CD4-positive, alpha-beta memory T cell (primary cell): ENCODE measurements around the gene RTN3. TPM values are rescaled to one million over a fixed set of nuclear protein-coding genes. Genes with fewer than 3 reads are reported as not detected.
A peak's percentile ranks its signal among the peaks of the same experiment; 100 is the strongest.

Experiments
- CTCF ChIA-PET: fragments of 350-600 bp; sonication (Branson Sonifier 250); formaldehyde crosslinking; loops from one replicate; lab custom pipeline; 2021; ENCODE audit warnings: inconsistent platforms; ENCODE audit not compliant: partially characterized antibody; lab: Charles Lee
- POLR2A ChIA-PET: fragments of 350-600 bp; sonication (Branson Sonifier 250); formaldehyde crosslinking; loops from one replicate; lab custom pipeline; 2021; ENCODE audit not compliant: partially characterized antibody; lab: Charles Lee
- DNase-seq, 5 donors: peaks; one replicate each; pipeline versions ENCODE4 v3.0.0 to v3.0.0-alpha.2; 2020 to 2022; ENCODE audit warnings: mixed read lengths in 1 of 5
- H3K27ac ChIP-seq: one replicate; pipeline ENCODE4 v1.7.0; 2013; ENCODE audit warnings: low read depth, low read length
- H3K27me3 ChIP-seq: 2 replicates; pipeline ENCODE4 v1.7.0; 2013; ENCODE audit warnings: mild to moderate bottlenecking, low read length, moderate library complexity; ENCODE audit not compliant: insufficient read depth
- H3K36me3 ChIP-seq: 2 replicates; pipeline ENCODE4 v1.7.0; 2013; ENCODE audit warnings: mild to moderate bottlenecking, low read length, moderate library complexity; ENCODE audit not compliant: insufficient read depth
- H3K4me1 ChIP-seq: 2 replicates; pipeline ENCODE4 v1.7.0; 2013; ENCODE audit warnings: mild to moderate bottlenecking, low read length, moderate library complexity; ENCODE audit not compliant: insufficient read depth
- H3K4me3 ChIP-seq, 2 donors: one replicate each; pipeline ENCODE4 v1.7.0; 2013; ENCODE audit warnings: low read length in 2 of 2, mild to moderate bottlenecking in 1 of 2
- H3K9me3 ChIP-seq, 2 donors: one replicate each; pipeline ENCODE4 v1.7.0; 2013; ENCODE audit warnings: low read length in 2 of 2, control low read depth in 1 of 2; ENCODE audit not compliant: control insufficient read depth in 1 of 2
- H3K27ac Mint-ChIP-seq, 7 donors: one replicate each; pipeline ENCODE4 v1.8.0; 2020 to 2021; ENCODE audit warnings: mixed read lengths in 7 of 7, mild to moderate bottlenecking in 6 of 7, inconsistent platforms in 3 of 7, moderate library complexity in 3 of 7
- H3K27me3 Mint-ChIP-seq, 2 donors: one replicate each; pipeline ENCODE4 v1.8.0; 2020 to 2021; ENCODE audit warnings: mixed read lengths in 2 of 2
- H3K36me3 Mint-ChIP-seq, 2 donors: one replicate each; pipeline ENCODE4 v1.8.0; 2020 to 2021; ENCODE audit warnings: mixed read lengths in 2 of 2, inconsistent platforms in 1 of 2, mild to moderate bottlenecking in 1 of 2
- H3K4me1 Mint-ChIP-seq, 4 donors: one replicate each; pipeline ENCODE4 v1.8.0; 2020 to 2021; ENCODE audit warnings: mixed read lengths in 4 of 4, mild to moderate bottlenecking in 1 of 4
- H3K4me3 Mint-ChIP-seq, 8 donors: one replicate each; pipeline ENCODE4 v1.8.0; 2020 to 2021; ENCODE audit warnings: mixed read lengths in 8 of 8, mild to moderate bottlenecking in 7 of 8, moderate library complexity in 6 of 8, inconsistent platforms in 3 of 8
- H3K9me3 Mint-ChIP-seq, 8 donors: one replicate each; pipeline ENCODE4 v1.8.0; 2020 to 2021; ENCODE audit warnings: mixed read lengths in 8 of 8, mild to moderate bottlenecking in 5 of 8, inconsistent platforms in 3 of 8, moderate library complexity in 1 of 8
- intact Hi-C: fragments of 100-400 bp; cut with micrococcal nuclease; formaldehyde crosslinking; loops from one replicate; pipeline ENCODE4 v1.15.1; 2023
- polyA plus RNA-seq, 2 donors: library from polyadenylated mRNA; unstranded; fragments of 300-500 nt; fragmentation: Illumina TruSeq; gene quantifications; one replicate each; pipeline ENCODE4 v1.2.3, GENCODE V29; 2021
- total RNA-seq, 2 experiments: library from RNA; stranded (reverse); gene quantifications; one replicate each; pipeline ENCODE4 v1.2.3, GENCODE V29; 2021

The RTN3 gene
- total and polyA plus RNA-seq, 4 experiments from 2014 or later = 41.7 to 72.9 (median 42.8) TPM

- Histone ChIP-seq H3K27me3 (no peaks in the 10 kb centered on the region), H3K27ac (peak overlapping the region; percentile 79), H3K9me3 (no peaks in the 10 kb centered on the region), H3K4me1 (peaks cover 43% of the 10 kb centered on the region), H3K36me3 (no peaks in the 10 kb centered on the region), H3K4me3 (peak overlapping the region; percentile 55 to 91)
- H3K36me3 Mint-ChIP-seq = peaks cover 0 to 11% of the 10 kb centered on the region in 2 donors
- ChIA-PET CTCF (interaction anchor here (0.5 to 4.8 kb wide), 9 partner anchors 10 to 178 kb away, joined by 3 to 52 read pairs (median 5); partner anchors contain the start of genes RTN3 and ZFTA), POLR2A (interaction anchor here (0.7 to 4.2 kb wide), 6 partner anchors 10 to 191 kb away, joined by 3 to 44 read pairs (median 4); partner anchors contain the start of genes MARK2, RTN3 and ZFTA)
- DNase-seq = peak in 4 of 5 donors; percentile 11 to 24 (median 18)
- H3K4me1 Mint-ChIP-seq = peaks cover 21 to 46% (median 30%) of the 10 kb centered on the region in 4 donors
- H3K9me3 Mint-ChIP-seq = no peaks in the 10 kb centered on the region
- peak overlapping the region; percentile 77 to 93 (median 87) for H3K27ac Mint-ChIP-seq
- H3K4me3 Mint-ChIP-seq = peak overlapping the region; percentile 83 to 91 (median 86)
- no peaks in the 10 kb centered on the region for H3K27me3 Mint-ChIP-seq
- intact Hi-C loops = loop anchor here (1.0 kb wide), 3 partner anchors 11 to 68 kb away; partner anchors contain the start of genes PLAAT3 and RTN3
Observed at GRCh38 chr11:63670433-63671321, 10.6 kb upstream of the RTN3 start.

GRCh38 chr11:63671322-63672155 is 9.8 kb upstream of the RTN3 start, which contains the start of gene ATL3:
ATL3 (minus strand) TSS chr11:63671376; CDS start chr11:63671335, 41 bp downstream.
- peaks cover 20 to 41% (median 26%) of the 10 kb centered on the region in 4 donors for H3K4me1 Mint-ChIP-seq
- no peaks in the 10 kb centered on the region for H3K9me3 ChIP-seq
- no peaks in the 10 kb centered on the region for H3K27me3 ChIP-seq
- DNase-seq = peak; percentile 91 to 94 (median 92)
- ChIA-PET CTCF (interaction anchor here (1.3 to 4.8 kb wide), 7 partner anchors 10 to 96 kb away, joined by 5 to 52 read pairs (median 7); partner anchors contain the start of genes RTN3 and ZFTA), POLR2A (interaction anchor here (0.7 to 4.2 kb wide), 6 partner anchors 10 to 167 kb away, joined by 3 to 44 read pairs (median 4); partner anchors contain the start of genes MARK2, RTN3 and ZFTA)
- H3K36me3 ChIP-seq = no peaks in the 10 kb centered on the region
- H3K9me3 Mint-ChIP-seq = no peaks in the 10 kb centered on the region
- H3K4me1 ChIP-seq = peaks cover 43% of the 10 kb centered on the region
- intact Hi-C loops = loop anchor here (1.0 kb wide), 3 partner anchors 10 to 67 kb away; partner anchors contain the start of genes PLAAT3 and RTN3
- H3K27ac Mint-ChIP-seq = peak within 1 kb of the TSS; percentile 77 to 93 (median 87)
- no peaks in the 10 kb centered on the region for H3K27me3 Mint-ChIP-seq
- peak within 1 kb of the TSS; percentile 55 to 91 for H3K4me3 ChIP-seq
- peaks cover 0 to 11% of the 10 kb centered on the region in 2 donors for H3K36me3 Mint-ChIP-seq
- H3K27ac ChIP-seq = peak within 1 kb of the TSS; percentile 79
- peak within 1 kb of the TSS; percentile 83 to 91 (median 86) for H3K4me3 Mint-ChIP-seq

- POLR2A ChIA-PET = interaction anchor here (0.7 to 4.2 kb wide), 4 partner anchors 9 to 167 kb away, joined by 3 to 44 read pairs (median 8); partner anchors contain the start of genes MARK2 and RTN3
- no peaks in the 10 kb centered on the region for H3K27me3 ChIP-seq
- intact Hi-C loops = no loop called here
- CTCF ChIA-PET = interaction anchor here (1.6 to 4.8 kb wide), 3 partner anchors 10 to 67 kb away, joined by 5 to 52 read pairs (median 24); partner anchors contain the start of gene RTN3
- H3K27ac ChIP-seq = peak overlapping the region; percentile 79
- H3K36me3 ChIP-seq = no peaks in the 10 kb centered on the region
- Mint-ChIP-seq H3K36me3 (peaks cover 0 to 11% of the 10 kb centered on the region in 2 donors), H3K9me3 (no peaks in the 10 kb centered on the region), H3K4me3 (peak overlapping the region in 7 of 8 donors; percentile 25 to 91 (median 81)), H3K27me3 (no peaks in the 10 kb centered on the region), H3K4me1 (peaks cover 18 to 37% (median 25%) of the 10 kb centered on the region in 4 donors), H3K27ac (peak overlapping the region in 5 of 7 donors; percentile 77 to 92 (median 87))
- H3K9me3 ChIP-seq = no peaks in the 10 kb centered on the region
- no peak for DNase-seq
- peaks cover 41% of the 10 kb centered on the region for H3K4me1 ChIP-seq
- peak overlapping the region in 1 of 2 donors; percentile 91 for H3K4me3 ChIP-seq
Observed at GRCh38 chr11:63672156-63672463, 9.2 kb upstream of the RTN3 start.

GRCh38 chr11:63672936-63673539 is 8.3 kb upstream of the RTN3 start:
- POLR2A ChIA-PET = interaction anchor here (0.7 to 0.8 kb wide), 2 partner anchors 8 to 137 kb away, joined by 3 read pairs; partner anchors contain the start of genes PLAAT4 and RTN3

GRCh38 chr11:63673579-63673978 is 7.7 kb upstream of the RTN3 start:
- Mint-ChIP-seq H3K27me3 (no peaks in the 10 kb centered on the region), H3K4me3 (no peak overlapping the region), H3K27ac (peak overlapping the region in 1 of 7 donors; percentile 60), H3K36me3 (peaks cover 0 to 4% of the 10 kb centered on the region in 2 donors), H3K4me1 (peaks cover 9 to 24% (median 16%) of the 10 kb centered on the region in 4 donors), H3K9me3 (no peaks in the 10 kb centered on the region)
- Histone ChIP-seq H3K4me1 (peaks cover 26% of the 10 kb centered on the region), H3K9me3 (no peaks in the 10 kb centered on the region), H3K27ac (no peak overlapping the region), H3K4me3 (no peak overlapping the region), H3K27me3 (no peaks in the 10 kb centered on the region), H3K36me3 (no peaks in the 10 kb centered on the region)
- DNase-seq = no peak
- intact Hi-C loops = no loop called here
- ChIA-PET CTCF (interaction anchor here (0.8 to 1.3 kb wide), 2 partner anchors 9 to 94 kb away, joined by 3 read pairs; no protein-coding TSS in a partner anchor), POLR2A (interaction anchor here (0.7 to 0.8 kb wide), 3 partner anchors 8 to 137 kb away, joined by 3 read pairs; partner anchors contain the start of genes PLAAT4 and RTN3)

More at GRCh38 chr11:63672936-63673539, 8.3 kb upstream of the RTN3 start:
- H3K4me1 Mint-ChIP-seq = peaks cover 14 to 29% (median 20%) of the 10 kb centered on the region in 4 donors
- Histone ChIP-seq H3K4me1 (peaks cover 31% of the 10 kb centered on the region), H3K4me3 (no peak overlapping the region), H3K27me3 (no peaks in the 10 kb centered on the region), H3K9me3 (no peaks in the 10 kb centered on the region), H3K36me3 (no peaks in the 10 kb centered on the region), H3K27ac (no peak overlapping the region)
- CTCF ChIA-PET = interaction anchor here (0.8 to 1.3 kb wide), 2 partner anchors 9 to 94 kb away, joined by 3 read pairs; no protein-coding TSS in a partner anchor
- peak overlapping the region in 5 of 8 donors; percentile 20 to 49 (median 45) for H3K4me3 Mint-ChIP-seq
- peak overlapping the region in 3 of 7 donors; percentile 4 to 60 (median 25) for H3K27ac Mint-ChIP-seq
- no peak for DNase-seq
- peaks cover 0 to 8% of the 10 kb centered on the region in 2 donors for H3K36me3 Mint-ChIP-seq
- no peaks in the 10 kb centered on the region for H3K9me3 Mint-ChIP-seq
- H3K27me3 Mint-ChIP-seq = no peaks in the 10 kb centered on the region
- intact Hi-C loops = no loop called here
